Neural cell (in vitro differentiated cells): Measurements from ENCODE around the gene TAAR9.
A peak's percentile ranks its signal among the peaks of the same experiment; 100 is the strongest.

ENCODE experiments used
- CTCF ChIP-seq: fragments of 450-650 bp; IDR thresholded peaks from 2 replicates; pipeline ENCODE4 v1.5.1; 2014; ENCODE audit warnings: antibody characterized with exemption, mild to moderate bottlenecking, moderate library complexity; ENCODE audit not compliant: poor library complexity, severe bottlenecking
- EP300 ChIP-seq: fragments of 450-650 bp; conservative IDR thresholded peaks from 2 replicates; pipeline ENCODE4 v1.6.1; 2014; ENCODE audit warnings: antibody characterized with exemption, mild to moderate bottlenecking, moderate library complexity; ENCODE audit not compliant: poor library complexity, severe bottlenecking
- EZH2 ChIP-seq: fragments of 200-600, 300-800 bp; shearing (Covaris generic), sonication (generic); IDR thresholded peaks from 2 replicates; pipeline ENCODE4 v1.6.1; 2014; ENCODE audit warnings: antibody characterized with exemption, low read length, borderline replicate concordance, mild to moderate bottlenecking; ENCODE audit not compliant: insufficient read depth, poor library complexity, severe bottlenecking
- MXI1 ChIP-seq: fragments of 450-650 bp; conservative IDR thresholded peaks from 2 replicates; pipeline ENCODE4 v1.6.1; 2014; ENCODE audit warnings: antibody characterized with exemption, mild to moderate bottlenecking; ENCODE audit not compliant: poor library complexity, severe bottlenecking
- POLR2AphosphoS5 ChIP-seq: IDR thresholded peaks from 2 replicates; pipeline ENCODE4 v1.6.1; 2012
- RAD21 ChIP-seq: fragments of 450-650 bp; conservative IDR thresholded peaks from 2 replicates; pipeline ENCODE4 v1.6.1; 2014; ENCODE audit warnings: antibody characterized with exemption, mild to moderate bottlenecking, moderate library complexity
- REST ChIP-seq: IDR thresholded peaks from 2 replicates; pipeline ENCODE4 v1.6.1; 2012; ENCODE audit warnings: borderline replicate concordance
- SMC3 ChIP-seq: fragments of 450-650 bp; conservative IDR thresholded peaks from 2 replicates; pipeline ENCODE4 v1.6.1; 2014; ENCODE audit warnings: antibody characterized with exemption, mild to moderate bottlenecking, moderate library complexity; ENCODE audit not compliant: poor library complexity
- TAF1 ChIP-seq: IDR thresholded peaks from 2 replicates; pipeline ENCODE4 v1.6.1; 2012; ENCODE audit warnings: low read depth

- TF ChIP-seq CTCF (peak; percentile 22), REST (peak; percentile 85), POLR2AphosphoS5 (peak; percentile 91), MXI1 (peak; percentile 86), SMC3 (peak; percentile 33), RAD21 (peak; percentile 15), EP300 (peak; percentile 44), EZH2 (no peak), TAF1 (peak; percentile 37)
These were observed 25.1 kb upstream of the TAAR9 start, which contains the start of gene STX7 for GRCh38 chr6:132512638-132513632.
